Stomach (tissue), 9 donors: ENCODE measurements around the gene FSCN2. TPM values are rescaled to one million over a fixed set of nuclear protein-coding genes. Genes with fewer than 3 reads are reported as not detected.

Source experiments
- DNase-seq, 2 donors: peaks; one replicate each; pipeline versions ENCODE4 v3.0.0 to v3.0.0-alpha.2; 2013 to 2019
- H3K27ac ChIP-seq, 5 donors: fragments of 200-600 bp in 4 of 5; sonication (generic) in 4 of 5; one replicate each; pipeline ENCODE4 v1.5.1; 2013 to 2019; ENCODE audit warnings: mild to moderate bottlenecking in 1 of 5, moderate library complexity in 1 of 5
- H3K27me3 ChIP-seq, 3 donors: fragments of 200-600 bp; sonication (generic); one replicate each; pipeline ENCODE4 v1.5.1; 2017 to 2019; ENCODE audit warnings: mixed run types in 1 of 3
- H3K36me3 ChIP-seq, 4 donors: fragments of 200-600 bp; sonication (generic); 1 replicate in 3 of 4; 2 replicates in 1 of 4; pipeline ENCODE4 v1.5.1; 2016 to 2019
- H3K4me1 ChIP-seq, 4 donors: fragments of 200-600 bp; sonication (generic); one replicate each; pipeline ENCODE4 v1.5.1; 2016 to 2019
- H3K4me3 ChIP-seq, 4 donors: fragments of 200-600 bp; sonication (generic) in 3 of 4; one replicate each; pipeline ENCODE4 v1.5.1; 2016 to 2019; ENCODE audit warnings: mild to moderate bottlenecking in 1 of 4
- H3K9me3 ChIP-seq, 4 donors: fragments of 200-600 bp; sonication (generic); one replicate each; pipeline ENCODE4 v1.5.1; 2016 to 2019
- CTCF ChIP-seq, 7 experiments: fragments of 450-650 bp in 4 of 7; fragments of 200-600 bp in 3 of 7; sonication (generic) in 3 of 7; IDR thresholded peaks; one replicate each; pipeline ENCODE4 v1.5.1; 2016 to 2019; ENCODE audit warnings: antibody characterized with exemption in 7 of 7, control low read depth in 2 of 7, mild to moderate bottlenecking in 1 of 7
- EP300 ChIP-seq: sonication (generic); formaldehyde crosslinking; IDR thresholded peaks from one replicate; pipeline ENCODE4 v1.6.1; 2017; ENCODE audit warnings: antibody characterized with exemption
- POLR2A ChIP-seq, 4 donors: fragments of 450-650 bp; IDR thresholded peaks; one replicate each; pipeline ENCODE4 v1.6.1; 2016; ENCODE audit warnings: antibody characterized with exemption in 4 of 4, control low read depth in 2 of 4, mild to moderate bottlenecking in 1 of 4, moderate library complexity in 1 of 4
- POLR2AphosphoS5 ChIP-seq, 3 donors: sonication (generic); formaldehyde crosslinking; IDR thresholded peaks; one replicate each; pipeline ENCODE4 v1.6.1; 2016; ENCODE audit warnings: antibody characterized with exemption in 3 of 3
- WGBS, 5 donors: extraction: QIAGEN DNeasy Blood & Tissue Kit in 3 of 5; methylation state at CpG; one replicate each; pipeline versions ENCODE4 v1.1.5 to v1.1.7; 2013 to 2018; 5-methylcytosine and 5-hydroxymethylcytosine counted together
- intact Hi-C: fragments of 100-400 bp; cut with DNase I; formaldehyde crosslinking; loops from one replicate; pipeline ENCODE4 v1.15.1; 2023; ENCODE audit warnings: low total_unique reads
- polyA plus RNA-seq, 3 donors: library from polyadenylated mRNA; stranded (reverse); fragments of 200-250 nt; gene quantifications; one replicate each; pipeline ENCODE4 v1.2.3, GENCODE V29; 2013
- total RNA-seq, 5 donors: library from RNA; depleted of rRNA; stranded (reverse); fragments of >200 nt; gene quantifications; one replicate each; pipeline versions ENCODE4 v1.1.0 to v1.2.3, GENCODE V29; 2014 to 2016
- donor health status: healthy with polysubstance abuse.
- donor health status: Bipolar disorder and iron deficiency.
- donor health status: healthy.

Gene FSCN2
- total and polyA plus RNA-seq, 8 donors: 0.90 to 21.7 (median 2.8) TPM; not detected in 1

GRCh38 chr17:81536299-81537290 lies 8.4 kb downstream of the FSCN2 start:
- peaks cover 14 to 38% (median 35%) of the 10 kb centered on the region in 4 donors for H3K36me3 ChIP-seq
- intact Hi-C loops: no loop called here
- TF ChIP-seq CTCF (IDR thresholded peaks at IDR 0.05) (no peak), POLR2AphosphoS5 (IDR thresholded peaks at IDR 0.05) (no peak), EP300 (no peak), POLR2A (IDR thresholded peaks at IDR 0.05) (no peak)
- H3K4me1 ChIP-seq: peaks cover 18 to 25% (median 23%) of the 10 kb centered on the region in 4 donors
- WGBS, 5 donors: 3 to 12% (median 5%) methylated on average over 26 to 89 of the region's 89 CpGs
- H3K9me3 ChIP-seq: no peaks in the 10 kb centered on the region
- H3K27ac ChIP-seq: no peak overlapping the region
- DNase-seq: peak; percentile 59 to 80
- H3K27me3 ChIP-seq: peaks cover 0 to 56% (median 25%) of the 10 kb centered on the region in 3 donors
- H3K4me3 ChIP-seq: peak overlapping the region in 1 of 4 donors; percentile 18

GRCh38 chr17:81537343-81537855 lies 9.2 kb downstream of the FSCN2 start:
- 3 to 10% (median 5%) methylated on average over 6 to 17 of the region's 17 CpGs for WGBS, 5 donors
- peak; percentile 73 to 87 for DNase-seq
- H3K27ac ChIP-seq: no peak overlapping the region
- peak in 1 of 3 donors; percentile 48 for TF ChIP-seq POLR2AphosphoS5 (IDR thresholded peaks at IDR 0.05)
- TF ChIP-seq EP300: no peak
- peak in 5 of 7 experiments; percentile 45 to 89 (median 80) for TF ChIP-seq CTCF (IDR thresholded peaks at IDR 0.05)
- TF ChIP-seq POLR2A (IDR thresholded peaks at IDR 0.05): no peak
- intact Hi-C loops: no loop called here
- no peaks in the 10 kb centered on the region for H3K9me3 ChIP-seq
- H3K4me1 ChIP-seq: peaks cover 18 to 25% (median 23%) of the 10 kb centered on the region in 4 donors
- peaks cover 14 to 43% (median 39%) of the 10 kb centered on the region in 4 donors for H3K36me3 ChIP-seq
- peaks cover 0 to 56% (median 25%) of the 10 kb centered on the region in 3 donors for H3K27me3 ChIP-seq
- H3K4me3 ChIP-seq: peak overlapping the region in 1 of 4 donors; percentile 18

- intact Hi-C loops: no loop called here
- 46 to 66% (median 55%) methylated on average over 19 to 26 of the region's 26 CpGs for whole genome bisulfite sequencing, 5 donors
Observed at GRCh38 chr17:81537856-81538555, 9.8 kb downstream of the FSCN2 start.

More at GRCh38 chr17:81537856-81538555, 9.8 kb downstream of the FSCN2 start:
- Histone ChIP-seq H3K9me3 (no peaks in the 10 kb centered on the region), H3K4me3 (peak overlapping the region in 1 of 4 donors; percentile 18), H3K27ac (no peak overlapping the region), H3K4me1 (peaks cover 18 to 25% (median 23%) of the 10 kb centered on the region in 4 donors), H3K36me3 (peaks cover 17 to 49% (median 45%) of the 10 kb centered on the region in 4 donors), H3K27me3 (peaks cover 0 to 52% (median 25%) of the 10 kb centered on the region in 3 donors)
- TF ChIP-seq POLR2A (IDR thresholded peaks at IDR 0.05) (no peak), POLR2AphosphoS5 (IDR thresholded peaks at IDR 0.05) (no peak), CTCF (IDR thresholded peaks at IDR 0.05) (no peak), EP300 (no peak)
- peak in 1 of 2 donors; percentile 64 for DNase-seq
